Umbilical cord (tissue), 2 donors: Measurements from ENCODE around the gene GOLIM4. TPM values are rescaled to one million over a fixed set of nuclear protein-coding genes. Genes with fewer than 3 reads are reported as not detected.
"Not testable (repeated sequence)": the region's sequence is repeated elsewhere in the genome, so short reads cannot be mapped to it uniquely, and the experiment has no call there.

Source experiments
- DNase-seq: peaks from one replicate; pipeline ENCODE4 v3.0.0-alpha.2; 2015; ENCODE audit warnings: low spot score
- total RNA-seq: library from RNA; depleted of rRNA; stranded (reverse); fragments of >200 nt; gene quantifications from one replicate; pipeline ENCODE4 v1.2.3, GENCODE V29; 2014; ENCODE audit warnings: low replicate concordance; ENCODE audit not compliant: insufficient read depth

GOLIM4 gene
- total RNA-seq, 1 donor from 2014 or later: 87.6 TPM

DNA sequence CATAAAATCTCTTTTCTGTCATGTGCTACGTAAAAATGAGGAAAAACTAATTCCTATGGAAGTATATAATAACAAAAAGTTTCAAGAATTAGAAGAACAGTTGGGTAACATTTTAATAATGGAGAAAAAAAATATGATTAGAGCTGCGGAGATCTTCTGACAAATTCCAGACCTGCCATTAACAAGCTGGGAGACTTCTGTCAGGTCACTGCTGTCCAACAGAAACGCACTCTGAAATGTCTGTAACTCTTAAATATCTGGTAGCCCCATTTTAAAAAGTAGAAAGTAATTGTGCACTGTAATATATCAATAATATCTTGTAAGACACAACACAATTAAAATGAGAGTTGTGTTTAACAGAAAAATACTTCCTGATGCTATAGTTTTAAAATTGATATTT, 15.7 kb downstream of the GOLIM4 start:
- no peak for DNase-seq

DNA sequence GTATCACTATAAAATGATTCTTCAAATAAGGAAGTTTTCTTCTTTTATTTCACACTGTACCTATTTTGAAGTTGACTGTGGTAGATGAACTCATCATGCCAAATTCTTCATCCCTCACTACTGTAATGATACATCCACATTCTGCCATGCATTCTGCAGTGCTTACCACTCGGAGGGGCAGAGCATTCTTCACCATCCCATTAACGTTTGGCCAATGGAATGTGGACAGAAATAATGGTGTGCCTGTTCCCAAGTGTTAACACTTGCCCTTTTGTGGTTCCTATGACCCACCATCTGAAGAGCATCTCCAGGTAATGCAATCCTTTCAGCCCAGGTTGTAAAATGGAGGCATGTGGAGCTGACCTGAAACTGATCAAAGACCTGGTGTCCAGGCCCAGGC, 18.6 kb downstream of the GOLIM4 start:
- DNase-seq: no peak

DNA sequence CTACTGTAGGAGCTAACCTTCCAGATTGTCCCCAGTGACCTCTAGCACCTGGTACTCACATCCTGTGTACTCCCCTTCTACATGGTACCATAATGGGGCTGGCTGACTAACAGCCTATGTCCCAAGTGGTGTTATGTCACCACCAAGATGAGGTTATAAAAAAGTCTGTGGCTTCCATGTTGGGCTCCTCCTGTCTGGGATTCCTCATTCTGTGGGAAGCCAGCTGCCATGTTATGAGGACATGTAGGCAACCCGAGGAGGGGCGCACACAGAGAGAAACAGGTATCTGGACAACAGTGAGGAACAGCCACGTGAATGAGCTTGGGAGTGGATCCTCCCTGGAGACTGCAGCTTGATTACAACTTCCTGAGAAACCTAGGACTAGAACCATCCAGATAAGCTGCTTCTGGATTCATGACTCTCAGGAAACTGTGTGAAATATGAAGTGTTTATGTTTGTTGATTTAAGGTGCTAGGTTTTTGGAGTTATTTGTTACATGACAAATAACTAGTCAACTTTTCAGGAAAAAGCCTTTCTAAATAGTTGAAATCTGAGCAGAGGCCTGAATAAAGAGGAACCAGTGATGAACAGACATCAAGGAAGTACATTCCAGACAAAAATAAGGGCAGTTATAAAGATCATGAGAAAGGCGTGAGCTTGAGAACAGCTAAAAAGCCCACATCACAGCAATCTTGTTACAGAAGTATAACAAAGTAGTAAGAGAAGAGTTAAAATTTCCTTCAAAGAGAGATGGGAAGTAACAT, 21.7 kb downstream of the GOLIM4 start:
- DNase-seq: no peak

DNA sequence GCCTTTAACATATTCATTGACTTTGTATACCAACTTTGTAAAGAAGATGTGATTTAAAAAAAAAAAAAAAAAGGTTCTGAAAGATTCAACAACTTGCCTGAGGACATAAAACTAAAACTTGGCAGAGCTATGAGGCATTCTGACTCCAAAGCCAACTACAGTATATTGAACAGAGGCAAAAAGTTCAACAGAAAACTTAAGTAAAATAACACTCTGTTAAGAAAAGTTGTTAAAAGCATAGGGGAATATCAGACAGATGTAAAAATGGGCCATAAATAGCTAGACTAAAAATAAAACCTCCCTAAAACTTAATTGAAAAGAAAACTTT, 23.4 kb downstream of the GOLIM4 start:
- DNase-seq: no peak

DNA sequence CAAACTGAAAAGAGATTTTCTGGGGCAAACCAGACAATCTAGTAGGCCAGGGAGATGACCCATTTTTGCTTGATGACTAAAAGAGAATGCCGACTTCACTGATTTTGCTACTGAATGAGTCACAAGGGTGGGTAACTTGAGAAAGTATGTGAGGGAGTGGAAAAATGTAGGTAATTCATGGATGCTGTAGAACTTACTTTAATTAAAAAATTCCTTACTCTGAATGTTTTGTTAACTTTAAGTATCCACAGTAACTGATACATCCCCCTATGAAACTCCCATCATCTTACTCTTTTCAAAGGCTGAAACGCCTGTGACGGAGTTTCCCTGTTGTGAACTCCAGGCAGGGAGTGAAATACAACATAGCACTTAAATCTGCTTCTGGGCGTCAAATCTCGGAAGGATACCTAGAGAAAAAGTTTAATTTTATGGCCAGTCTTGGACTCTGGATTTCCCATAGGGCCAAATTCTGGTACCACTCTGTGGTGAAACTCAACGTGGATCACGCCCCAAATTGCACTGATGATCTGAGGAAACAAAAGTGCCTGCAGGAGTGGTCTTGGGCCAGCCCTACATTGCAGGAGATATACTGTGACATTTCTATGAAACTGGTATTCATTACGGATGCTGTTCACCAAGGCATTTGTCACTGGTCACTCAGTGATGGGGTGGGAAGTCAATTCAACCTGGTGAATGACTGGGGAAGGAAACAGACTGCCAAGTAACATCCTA, 24.0 kb downstream of the GOLIM4 start:
- DNase-seq: peak; percentile 42

DNA sequence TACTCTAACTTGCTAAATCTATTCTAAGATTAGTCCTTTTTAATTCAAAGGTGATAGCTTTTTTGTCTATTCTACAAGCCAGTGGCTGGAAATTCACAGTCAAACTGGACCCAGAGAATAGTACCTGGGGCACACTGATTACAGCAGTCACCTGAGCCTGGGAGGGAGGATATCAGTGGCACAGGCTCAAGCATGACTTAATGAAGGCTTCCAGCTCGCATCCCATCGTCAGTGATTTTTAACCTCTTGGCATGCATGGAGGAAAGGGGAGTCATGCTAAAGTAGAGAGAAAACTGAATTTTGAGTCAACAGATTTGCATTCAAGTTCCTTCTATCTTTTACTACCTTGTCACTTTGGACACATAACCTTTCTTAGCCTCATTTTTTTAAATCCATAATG, 24.8 kb downstream of the GOLIM4 start:
- no peak for DNase-seq

DNA sequence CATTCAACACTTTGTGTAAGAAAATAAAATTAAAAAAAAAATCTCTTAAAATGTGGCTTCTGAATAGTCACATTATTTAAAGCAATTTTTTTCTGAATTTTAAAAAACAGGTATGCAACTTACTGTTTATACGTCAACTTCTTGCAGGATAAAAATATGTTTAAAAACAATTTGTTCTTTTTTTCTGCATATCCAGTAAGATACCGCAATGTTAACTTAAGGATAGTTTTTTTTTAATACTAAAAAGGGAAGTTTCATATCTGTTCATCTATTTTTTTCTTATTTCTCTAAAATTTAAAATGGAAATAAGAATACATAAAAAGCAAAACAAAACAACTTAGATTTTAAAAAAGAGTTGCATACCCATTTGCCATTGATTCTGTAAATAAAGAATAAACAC, 27.4 kb downstream of the GOLIM4 start:
- no peak for DNase-seq

DNA sequence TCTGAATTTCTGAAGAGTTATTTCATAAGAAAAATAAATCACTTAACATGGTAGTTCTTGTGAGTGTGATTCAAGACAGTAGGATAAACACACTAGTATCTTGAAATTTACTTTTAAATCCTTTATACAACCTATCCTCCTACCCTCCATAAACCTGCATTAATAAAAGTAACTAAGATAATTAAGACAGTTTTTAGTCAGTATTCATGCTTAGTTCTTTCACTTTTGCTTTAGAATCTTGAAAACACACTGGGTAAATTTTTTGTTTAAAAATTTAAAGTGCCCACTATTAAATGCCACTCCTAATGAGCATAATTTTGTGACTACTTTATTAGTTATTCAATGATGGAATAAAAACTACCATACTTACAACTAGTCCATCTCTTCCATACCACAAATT, 28.8 kb downstream of the GOLIM4 start:
- no peak for DNase-seq

DNA sequence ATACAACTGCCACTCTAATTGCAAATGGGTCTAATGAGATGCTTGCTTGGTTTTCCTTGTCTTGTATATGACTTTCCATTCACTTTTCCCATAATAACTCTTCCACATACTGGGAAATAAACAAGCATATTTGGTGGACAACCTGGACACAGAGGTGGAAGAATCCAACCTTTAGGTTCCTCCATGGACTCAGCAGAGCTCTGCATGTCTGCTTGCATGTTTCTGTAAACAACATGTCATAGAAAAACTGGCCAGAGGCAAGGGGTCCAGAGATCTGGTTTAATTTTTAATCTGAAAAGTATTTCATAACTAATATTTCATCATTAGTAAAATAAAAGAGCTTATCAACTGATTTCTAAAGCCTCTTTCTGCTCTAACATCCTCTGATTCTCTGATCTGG, 30.2 kb downstream of the GOLIM4 start:
- DNase-seq: no peak

DNA sequence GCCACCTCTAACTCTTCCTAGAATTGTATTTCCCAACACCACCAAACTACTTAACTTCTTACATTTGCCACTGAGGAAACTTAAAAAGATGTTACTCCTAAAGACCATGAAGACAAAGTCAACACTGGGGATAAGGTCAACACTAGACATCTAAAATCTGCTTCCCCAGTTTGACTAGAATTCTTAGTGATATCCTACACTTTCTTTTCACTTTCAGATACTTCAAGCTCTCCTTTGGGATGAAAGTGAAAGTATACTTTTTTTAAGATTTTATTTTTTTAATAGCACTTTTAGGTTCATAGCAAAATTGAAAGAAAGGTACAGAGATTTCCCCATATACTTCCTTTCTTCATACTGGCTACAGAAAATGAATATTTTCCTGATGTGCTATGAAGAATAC, 32.6 kb downstream of the GOLIM4 start:
- no peak for DNase-seq

DNA sequence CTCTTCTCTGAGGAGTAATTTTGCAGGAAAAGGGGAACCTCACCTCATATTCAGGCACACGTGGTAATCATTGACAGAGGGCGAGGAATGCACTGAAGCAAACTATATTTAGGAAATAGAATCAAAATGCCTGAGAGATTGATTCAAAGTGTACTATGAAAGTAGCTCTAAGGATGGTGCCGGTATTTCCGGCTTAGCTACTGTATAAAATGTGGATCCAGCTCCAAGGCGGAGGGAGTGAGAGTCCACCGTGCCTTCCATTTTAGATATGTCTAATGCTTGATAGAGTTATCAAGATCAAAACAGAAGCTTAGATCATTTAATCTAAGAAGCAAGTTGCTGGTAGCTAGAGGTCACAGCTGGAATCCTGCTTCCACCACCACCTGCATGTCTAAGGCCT, 33.0 kb downstream of the GOLIM4 start:
- no peak for DNase-seq

DNA sequence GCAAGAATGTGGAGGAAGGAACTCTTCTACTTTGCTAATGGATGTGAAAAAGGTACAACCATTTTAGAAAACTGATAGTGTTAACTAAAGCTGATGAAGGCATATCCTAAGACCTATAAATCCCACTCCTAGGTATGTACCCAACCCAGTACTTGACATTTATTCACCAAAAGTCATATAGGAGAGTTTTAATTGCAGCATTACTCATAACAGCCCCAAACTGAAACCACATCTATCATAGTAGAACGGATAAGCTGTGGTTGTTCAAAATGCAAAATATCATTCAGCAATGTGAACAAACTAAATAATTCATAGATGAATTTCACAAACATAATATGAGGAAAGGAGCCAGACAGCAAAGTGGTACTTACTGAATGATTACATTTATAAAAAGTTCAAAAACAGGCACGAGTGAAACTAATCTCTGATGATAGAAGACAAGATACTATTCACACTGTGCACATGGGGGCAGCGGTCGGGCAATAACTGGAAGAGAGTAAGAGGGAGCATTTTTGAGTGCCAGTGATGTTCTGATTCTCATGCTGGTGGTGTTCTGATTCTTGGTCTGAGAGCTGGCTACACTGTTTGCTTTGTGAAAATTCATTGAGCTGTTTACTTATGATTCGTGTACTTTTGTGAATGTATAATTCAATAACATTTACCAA, 34.3 kb downstream of the GOLIM4 start:
- DNase-seq: no peak

DNA sequence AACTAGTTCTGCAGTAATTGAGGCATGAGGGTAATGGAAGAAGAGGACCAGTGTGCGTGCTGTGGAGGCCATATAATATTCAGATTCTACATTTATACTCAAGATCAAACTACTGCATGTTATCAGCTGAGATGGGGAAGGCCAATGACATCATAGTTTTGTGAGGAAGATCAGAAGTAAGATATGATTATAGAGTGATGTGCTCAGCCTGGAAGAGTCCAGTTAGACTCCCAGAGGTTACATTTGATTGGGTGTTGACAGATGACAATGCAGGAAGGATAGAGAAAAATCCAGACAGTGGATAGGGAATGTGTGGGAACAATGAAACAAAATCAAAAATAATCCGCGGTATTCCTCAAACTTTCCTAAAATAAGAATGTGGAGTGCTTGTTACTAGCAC, 35.4 kb downstream of the GOLIM4 start:
- DNase-seq: no peak

DNA sequence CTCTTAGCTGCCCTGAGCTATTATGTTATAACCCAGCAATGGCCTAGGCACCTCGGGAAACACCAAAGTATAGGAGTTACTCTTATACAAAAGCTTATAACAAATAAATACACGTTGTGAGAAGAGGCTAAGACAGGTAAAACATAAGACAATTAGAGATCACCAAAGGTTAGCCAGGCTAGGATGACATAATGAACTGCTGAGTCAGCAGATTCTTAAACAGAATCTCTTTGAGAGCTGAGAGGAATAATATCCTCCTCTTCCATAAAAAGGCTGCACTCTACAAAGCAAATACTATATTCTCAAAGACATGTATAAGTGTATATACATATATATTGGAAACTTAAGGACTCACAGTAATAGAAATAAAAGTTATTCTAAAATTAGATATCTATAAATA, 37.2 kb downstream of the GOLIM4 start:
- no peak for DNase-seq

DNA sequence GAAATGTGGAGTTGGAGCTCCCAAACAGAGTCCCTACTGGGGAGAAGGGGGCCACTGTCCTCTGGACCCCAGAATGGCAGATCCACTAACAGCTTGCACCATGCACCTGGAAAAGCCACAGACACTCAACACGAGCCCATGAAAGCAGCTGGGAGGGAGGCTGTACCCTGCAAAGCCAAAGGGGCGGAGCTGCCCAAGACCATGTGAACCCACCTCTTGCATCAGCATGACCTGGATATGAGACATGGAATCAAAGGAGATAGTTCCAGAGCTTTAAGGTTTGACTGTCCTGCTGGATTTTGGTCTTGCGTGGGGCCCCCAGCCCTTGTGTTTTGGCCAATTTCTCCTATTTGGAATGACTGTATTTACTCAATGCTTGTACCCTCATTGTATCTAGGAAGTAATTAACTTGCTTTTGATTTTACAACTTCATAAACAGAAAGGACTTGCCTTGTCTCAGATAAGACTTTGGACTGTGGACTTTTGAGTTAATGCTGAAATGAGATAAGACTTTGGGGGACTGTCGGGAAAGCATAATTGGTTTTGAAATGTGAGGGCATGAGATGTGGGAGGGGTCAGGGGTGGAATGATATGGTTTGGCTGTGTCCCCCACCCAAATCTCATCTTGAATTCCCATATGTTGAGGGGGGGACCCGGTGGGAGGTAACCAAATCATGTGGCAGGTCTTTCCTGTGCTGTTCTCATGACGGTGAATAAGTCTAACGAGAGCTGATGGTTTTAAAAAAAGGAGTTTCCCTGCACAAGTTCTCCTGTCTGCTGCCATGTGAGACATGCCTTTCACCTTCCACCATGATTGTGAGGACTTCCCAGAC, 39.1 kb downstream of the GOLIM4 start:
- DNase-seq: not testable (repeated sequence)

DNA sequence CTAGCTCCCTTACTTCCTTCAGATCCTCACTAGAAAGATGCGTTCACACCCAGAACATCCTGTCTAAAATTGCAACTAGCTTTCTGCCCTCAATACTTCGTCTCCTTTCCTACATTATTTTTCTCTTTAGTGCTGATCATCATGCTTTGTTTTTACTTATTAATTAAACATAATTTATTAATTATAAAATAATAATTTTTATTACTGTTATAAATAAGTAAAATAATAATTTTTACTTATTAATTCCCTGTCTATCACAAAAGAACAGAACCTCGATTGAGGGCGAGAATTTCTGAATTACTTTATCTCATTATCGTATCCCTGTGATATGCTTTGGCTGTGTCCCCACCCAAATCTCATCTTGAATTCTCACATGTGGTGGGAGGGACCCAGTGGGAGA, 41.3 kb downstream of the GOLIM4 start:
- DNase-seq: no peak

DNA sequence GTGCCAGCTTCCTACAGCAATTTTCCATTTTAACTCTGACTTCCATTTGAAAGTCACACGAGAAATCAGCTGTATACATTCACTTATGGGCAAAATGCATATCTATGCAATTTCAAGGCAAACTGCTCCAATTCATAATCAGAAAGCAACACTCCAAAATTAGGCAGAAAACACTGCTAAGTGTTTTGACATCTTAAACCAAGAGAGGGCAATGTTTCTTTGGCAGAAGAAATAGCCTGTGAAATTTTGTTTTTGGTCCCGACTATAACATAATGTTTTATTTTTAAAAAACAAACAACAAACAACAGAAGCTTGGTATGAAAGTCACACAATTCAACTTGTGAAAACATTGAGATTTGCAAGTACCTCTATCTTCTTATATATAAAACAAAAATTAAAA, 42.6 kb downstream of the GOLIM4 start:
- no peak for DNase-seq

DNA sequence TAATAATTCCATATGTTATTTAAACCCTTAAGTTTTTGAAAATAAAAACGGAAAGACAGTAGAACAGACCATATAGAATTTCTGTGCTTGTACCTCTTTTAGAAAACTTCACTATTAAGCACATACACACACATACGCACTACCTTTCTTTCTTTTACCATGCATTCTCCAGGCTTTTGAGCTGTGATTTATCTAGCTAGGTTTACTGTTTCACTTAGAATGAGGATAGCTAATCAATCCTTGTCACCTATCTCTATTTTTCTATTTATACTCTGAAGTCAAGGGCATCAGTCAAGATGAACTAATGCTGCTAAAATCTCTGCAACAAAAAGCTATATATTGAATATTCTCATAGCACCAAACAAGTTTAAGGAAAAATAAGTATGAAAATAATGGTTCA, 43.2 kb downstream of the GOLIM4 start:
- no peak for DNase-seq

DNA sequence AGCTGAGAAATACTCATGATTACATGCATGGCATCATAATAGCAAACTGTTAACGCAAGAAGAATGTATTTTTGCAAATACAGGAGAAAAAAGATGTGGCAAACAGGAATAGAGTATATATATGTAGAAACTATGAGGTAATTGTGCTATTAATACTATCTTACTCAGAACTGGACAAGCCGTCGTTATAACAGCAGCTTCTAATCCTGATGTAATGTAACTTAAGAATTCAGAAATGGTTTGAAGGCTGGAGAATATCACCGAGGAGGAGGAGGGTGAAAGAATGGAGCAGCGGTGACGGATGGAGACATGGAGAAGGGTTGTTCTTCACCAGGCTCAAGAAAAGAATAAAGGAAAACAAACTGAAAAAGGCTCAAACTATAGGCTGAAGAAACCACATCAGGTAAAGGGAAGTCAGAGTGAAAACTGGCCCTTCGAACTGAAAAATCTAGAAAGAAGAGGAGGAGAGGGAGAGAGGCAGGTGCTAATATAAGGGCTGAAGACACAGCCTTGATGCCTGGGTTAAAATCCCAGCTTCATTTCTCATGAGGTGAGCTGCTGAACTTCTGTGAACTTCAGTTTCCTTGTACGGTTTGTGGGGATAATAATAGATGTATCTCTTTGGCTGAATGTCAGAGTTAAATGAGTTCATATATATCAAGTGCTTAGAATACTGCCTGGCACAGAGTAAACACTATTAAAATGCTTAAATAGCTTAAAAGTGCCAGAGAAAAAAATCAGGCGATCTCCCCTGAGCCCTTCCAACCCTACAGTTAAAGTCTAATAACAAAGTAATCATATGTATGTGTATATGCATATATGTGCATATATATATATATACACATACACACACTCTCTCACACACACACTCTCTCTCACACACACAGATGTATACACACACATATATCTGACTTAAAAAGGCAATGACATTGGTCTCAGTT, 43.9 kb downstream of the GOLIM4 start:
- peak; percentile 55 for DNase-seq

DNA sequence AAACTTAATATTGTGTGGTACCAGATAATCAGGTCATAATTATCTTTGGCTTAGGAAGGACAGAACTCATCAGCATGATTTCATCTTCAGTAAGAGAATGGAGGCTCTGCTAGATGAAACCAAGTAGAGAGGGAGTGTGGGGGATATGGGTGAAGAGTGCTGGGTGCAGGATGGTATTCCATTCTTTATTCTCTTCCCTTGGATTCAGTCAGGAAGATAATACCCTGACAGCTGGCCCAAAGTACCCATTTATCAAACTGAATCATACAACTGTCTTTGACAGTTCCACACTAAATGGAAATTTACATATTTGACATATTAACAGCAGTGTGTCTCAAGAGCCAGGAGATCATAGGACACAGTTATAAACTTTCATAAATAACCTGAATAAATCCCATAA, 44.7 kb downstream of the GOLIM4 start:
- DNase-seq: no peak
